ENCODE data around the gene VAMP2. TPM values are rescaled to one million over a fixed set of nuclear protein-coding genes. Genes with fewer than 3 reads are reported as not detected.

Gene VAMP2
- total RNA-seq, 1 donor from 2014 or later, result 62.2 TPM

Other genes starting within 250 kb of the VAMP2 start
- 10.8 TPM for gene RNF227, start 246.7 kb downstream of the VAMP2 start, total RNA-seq
- gene KCNAB3, start 233.1 kb downstream of the VAMP2 start, total RNA-seq, result 3.7 TPM
- 25.1 TPM for gene TRAPPC1, start 231.0 kb downstream of the VAMP2 start, total RNA-seq
- gene CNTROB, start 230.7 kb downstream of the VAMP2 start, total RNA-seq, result 17.5 TPM
- 0.25 TPM for gene GUCY2D, start 160.3 kb downstream of the VAMP2 start, total RNA-seq
- gene ALOX15B, start 123.9 kb downstream of the VAMP2 start, total RNA-seq, result not detected
- gene ALOX12B, start 75.2 kb downstream of the VAMP2 start, total RNA-seq, result not detected
- 0.74 TPM for gene ALOXE3, start 44.4 kb downstream of the VAMP2 start, total RNA-seq
- gene HES7, start 38.8 kb downstream of the VAMP2 start, total RNA-seq, result 0.98 TPM
- 15.5 TPM for gene PER1, start 10.5 kb downstream of the VAMP2 start, total RNA-seq
- gene TMEM107, start 13.4 kb upstream of the VAMP2 start, total RNA-seq, result 11.6 TPM
- gene BORCS6, start 27.2 kb upstream of the VAMP2 start, total RNA-seq, result 4.2 TPM
- 1.5 TPM for gene AURKB, start 47.6 kb upstream of the VAMP2 start, total RNA-seq
- gene CTC1, start 85.1 kb upstream of the VAMP2 start, total RNA-seq, result 11.8 TPM
- 34.7 TPM for gene PFAS, start 86.3 kb upstream of the VAMP2 start, total RNA-seq
- gene RANGRF, start 125.7 kb upstream of the VAMP2 start, total RNA-seq, result 6.9 TPM
- under 0.01 TPM for gene SLC25A35, start 132.5 kb upstream of the VAMP2 start, total RNA-seq
- 0.98 TPM for gene ARHGEF15, start 147.3 kb upstream of the VAMP2 start, total RNA-seq
- not detected for gene ODF4, start 176.9 kb upstream of the VAMP2 start, total RNA-seq
- gene RPL26, start 220.2 kb upstream of the VAMP2 start, total RNA-seq, result 3,437 TPM
- gene RNF222, start 234.9 kb upstream of the VAMP2 start, total RNA-seq, result not detected

All from temporal lobe (tissue), 1 donor.